HG03521 (cell line): ENCODE data around the gene KCNMB2.

Experiments used
- ATAC-seq: cut with Tn5 transposase; IDR thresholded peaks from one replicate; pipeline ENCODE4 v1.9.1; 2021; ENCODE audit warnings: mild to moderate bottlenecking, moderate library complexity; ENCODE audit not compliant: unreplicated experiment

Gene KCNMB2

GRCh38 chr3:178634975-178635374 is 98.7 kb downstream of the KCNMB2 start:
- ATAC-seq: no peak

GRCh38 chr3:178637802-178638201 is 101.6 kb downstream of the KCNMB2 start:
- no peak for ATAC-seq

GRCh38 chr3:178645503-178645902 is 109.3 kb downstream of the KCNMB2 start:
- ATAC-seq: no peak

DNA sequence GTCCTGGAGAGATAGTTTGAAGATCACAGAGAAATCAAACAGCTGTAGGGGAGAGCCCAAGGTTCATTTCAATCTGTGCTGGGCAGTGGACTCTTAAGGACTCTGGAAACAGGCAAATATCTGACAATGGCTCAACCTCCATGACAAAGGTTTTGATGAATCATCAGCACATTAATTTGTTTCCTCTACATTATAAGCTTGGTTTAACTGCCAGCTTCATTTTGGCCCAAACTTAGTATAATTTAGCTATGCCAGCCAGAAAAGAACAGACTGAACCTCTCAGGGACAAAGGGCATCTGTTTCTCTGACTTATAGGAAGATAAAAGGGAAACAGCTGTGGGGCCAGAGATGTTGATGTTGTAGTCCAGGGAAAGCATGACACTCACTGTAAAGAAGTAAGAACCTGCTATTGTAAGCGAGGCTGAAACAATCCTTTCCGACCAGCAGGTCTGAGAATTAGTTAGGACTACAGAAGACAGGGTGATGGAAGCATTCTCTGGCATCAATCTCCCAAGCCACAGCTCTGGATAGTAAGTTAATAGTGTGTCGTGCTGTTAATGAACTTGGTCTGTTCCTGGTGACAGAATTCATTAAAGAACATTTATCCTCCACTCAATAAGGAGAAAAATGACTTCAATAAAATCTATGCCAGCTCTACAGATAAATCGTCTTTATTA is 110.1 kb downstream of the KCNMB2 start:
- ATAC-seq: no peak

DNA sequence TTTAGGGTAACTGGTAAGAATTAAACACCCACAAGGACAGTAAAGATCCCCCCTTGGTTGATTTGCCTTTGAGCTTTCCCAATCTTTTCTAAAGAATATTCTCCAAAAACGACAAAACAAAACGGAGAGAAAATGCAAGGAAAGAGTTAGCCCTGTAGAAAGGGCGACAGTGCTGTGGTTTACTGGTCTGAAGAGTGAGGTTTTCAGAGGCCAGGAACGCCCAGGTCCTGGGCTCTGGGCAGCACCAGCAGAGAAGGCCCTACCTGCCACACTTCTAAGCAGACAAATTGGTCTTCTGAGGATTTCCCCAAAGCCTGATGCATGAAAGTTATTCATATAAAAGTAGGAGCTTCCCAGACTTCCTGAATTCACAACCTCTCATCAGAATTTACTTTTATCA is 119.3 kb downstream of the KCNMB2 start:
- no peak for ATAC-seq

- ATAC-seq: no peak
Observed at GRCh38 chr3:178658694-178659325, 122.6 kb downstream of the KCNMB2 start.

GRCh38 chr3:178663201-178663934 is 127.1 kb downstream of the KCNMB2 start:
- no peak for ATAC-seq

DNA sequence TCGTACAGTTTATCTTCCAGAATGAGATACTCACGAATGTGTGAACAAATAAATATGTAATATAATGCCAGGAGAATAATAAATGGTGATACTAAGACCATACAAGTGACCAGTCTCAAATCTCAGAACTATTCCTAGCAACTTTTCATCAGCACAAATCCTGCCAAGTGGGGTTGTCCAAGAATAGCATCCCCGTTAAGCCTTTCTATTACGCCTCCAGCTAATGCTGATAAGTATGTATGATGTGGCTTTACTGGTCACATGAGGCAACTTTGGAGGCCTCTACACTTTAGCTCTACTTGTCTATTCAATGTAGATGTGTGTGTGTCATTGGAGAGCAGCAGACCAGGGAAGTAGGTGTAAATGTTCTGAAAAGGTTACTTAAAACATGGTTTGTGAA is 129.5 kb downstream of the KCNMB2 start:
- ATAC-seq: no peak

GRCh38 chr3:178669022-178669601 is 132.9 kb downstream of the KCNMB2 start:
- no peak for ATAC-seq

GRCh38 chr3:178669758-178670157 is 133.5 kb downstream of the KCNMB2 start:
- ATAC-seq: no peak

DNA sequence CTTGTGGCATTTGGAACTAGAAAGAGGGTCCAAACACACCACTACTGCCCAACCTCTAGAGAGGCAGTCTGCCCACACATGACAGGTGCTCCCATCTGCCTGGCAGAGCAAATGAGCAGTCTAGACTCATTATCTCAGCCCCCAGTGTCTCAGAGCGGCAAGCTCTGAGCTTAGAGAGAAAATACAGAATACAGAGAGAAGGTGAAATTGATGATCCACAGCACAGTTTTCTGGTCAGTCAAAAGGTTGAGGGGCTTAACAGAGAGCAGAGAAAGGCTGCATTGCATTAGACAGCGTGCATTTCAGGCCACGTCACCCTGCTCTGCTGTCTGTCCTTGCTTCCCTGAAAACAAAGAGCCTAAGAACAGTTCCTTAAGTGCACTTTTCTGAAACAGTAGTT is 135.1 kb downstream of the KCNMB2 start:
- ATAC-seq: peak; percentile 33

DNA sequence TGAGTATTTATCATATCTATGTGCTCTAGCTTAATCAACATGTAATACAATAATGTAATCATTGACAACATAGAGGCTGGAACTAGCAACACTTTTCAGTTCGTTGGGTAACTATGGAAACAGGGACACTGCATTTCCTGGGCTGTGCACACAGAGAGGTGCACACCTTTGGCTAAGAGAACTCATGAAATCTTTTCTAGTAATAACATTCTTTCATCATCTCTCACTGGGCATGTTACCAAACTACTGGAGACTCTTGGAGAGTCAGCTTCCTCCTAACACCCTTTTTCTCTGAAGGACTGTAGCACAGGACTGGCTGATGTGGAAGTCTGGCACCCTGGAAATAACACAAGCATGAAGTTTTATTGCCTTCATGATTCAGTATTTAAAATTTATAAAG is 135.6 kb downstream of the KCNMB2 start:
- ATAC-seq: peak; percentile 82

DNA sequence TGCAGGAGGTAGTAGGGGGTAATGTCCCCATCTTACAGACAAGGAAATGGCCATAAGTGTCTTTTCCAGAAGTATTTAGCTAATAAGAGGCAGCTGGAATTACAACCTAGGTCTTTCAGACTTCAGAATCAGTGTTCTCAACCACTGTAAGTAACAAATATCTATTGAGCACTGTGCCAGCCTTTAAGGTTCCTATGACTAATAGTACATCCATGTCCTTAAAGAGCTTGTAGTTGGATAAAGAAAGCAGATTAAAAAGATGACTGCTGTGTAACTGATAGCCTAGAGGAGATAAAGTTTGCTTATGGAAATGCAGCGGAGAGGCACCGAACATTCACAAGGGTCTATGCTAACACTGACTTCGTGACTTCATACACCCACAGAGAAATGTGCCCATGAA is 136.0 kb downstream of the KCNMB2 start:
- no peak for ATAC-seq

GRCh38 chr3:178673529-178673928 is 137.3 kb downstream of the KCNMB2 start:
- no peak for ATAC-seq

GRCh38 chr3:178676077-178676476 is 139.8 kb downstream of the KCNMB2 start:
- no peak for ATAC-seq

DNA sequence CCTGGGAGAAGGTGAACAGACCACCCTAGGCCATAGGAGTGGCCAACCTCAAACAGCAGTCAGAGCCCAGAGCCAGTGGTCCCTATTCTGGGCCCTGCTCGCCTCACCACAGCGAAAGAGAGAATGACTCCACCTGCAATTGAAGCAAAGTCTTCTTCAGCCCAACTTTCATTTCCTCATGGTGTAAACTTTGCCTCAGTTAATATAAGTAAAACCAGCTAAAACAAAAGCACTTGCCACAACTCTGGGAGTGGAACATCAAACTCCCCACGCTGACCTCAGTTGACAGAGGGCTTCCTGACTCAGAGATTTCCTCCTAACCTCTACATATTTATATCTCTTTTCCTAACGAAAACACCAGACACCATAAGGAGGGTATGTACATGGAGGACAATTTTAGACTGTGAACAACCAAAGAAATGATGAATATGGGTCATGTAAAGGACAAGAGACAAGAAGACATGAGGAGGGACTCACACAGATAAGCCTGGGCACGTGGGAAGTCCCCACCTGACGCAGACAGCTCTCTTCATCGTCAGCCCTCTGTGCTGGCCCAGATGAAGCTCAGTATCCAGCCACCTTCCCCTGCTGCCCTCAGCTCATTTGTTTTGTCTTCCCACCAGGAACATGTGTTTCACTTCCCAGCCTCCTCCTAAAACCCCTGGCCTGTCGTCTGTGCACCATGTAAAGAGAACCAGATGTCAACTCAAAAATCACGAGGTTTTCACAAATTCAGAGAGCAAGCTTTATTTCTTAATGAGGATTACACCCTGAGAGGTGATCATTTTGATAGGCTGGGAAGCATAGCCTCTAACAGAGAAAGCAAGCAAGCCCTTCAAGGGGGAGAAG is 140.9 kb downstream of the KCNMB2 start:
- peak; percentile 67 for ATAC-seq

GRCh38 chr3:178677961-178678360 is 141.7 kb downstream of the KCNMB2 start:
- ATAC-seq: no peak

- no peak for ATAC-seq
Observed at GRCh38 chr3:178680037-178680436, 143.8 kb downstream of the KCNMB2 start.

- no peak for ATAC-seq
Observed at GRCh38 chr3:178680489-178680888, 144.3 kb downstream of the KCNMB2 start.

GRCh38 chr3:178684881-178685590 is 148.8 kb downstream of the KCNMB2 start:
- ATAC-seq: no peak
